Keratinocyte (primary cell): Measurements from ENCODE around the gene ETNK2.

Experiments
- CTCF ChIP-seq, 3 experiments: IDR thresholded peaks in 1 of 3; conservative IDR thresholded peaks in 1 of 3; optimal IDR thresholded peaks in 1 of 3; 2 replicates in 2 of 3; 3 replicates in 1 of 3; pipeline versions ENCODE3 to v1.5.1; 2011; ENCODE audit warnings: low read length in 3 of 3, mild to moderate bottlenecking in 3 of 3, moderate library complexity in 2 of 3, control low read depth in 1 of 3, inconsistent platforms in 1 of 3; ENCODE audit not compliant: insufficient read depth in 2 of 3; ENCODE audit errors: extremely low read depth in 1 of 3
- EZH2 ChIP-seq: IDR thresholded peaks from one replicate; pipeline ENCODE4 v1.6.1; 2012; ENCODE audit warnings: inconsistent platforms, mild to moderate bottlenecking, low read length, moderate library complexity

DNA sequence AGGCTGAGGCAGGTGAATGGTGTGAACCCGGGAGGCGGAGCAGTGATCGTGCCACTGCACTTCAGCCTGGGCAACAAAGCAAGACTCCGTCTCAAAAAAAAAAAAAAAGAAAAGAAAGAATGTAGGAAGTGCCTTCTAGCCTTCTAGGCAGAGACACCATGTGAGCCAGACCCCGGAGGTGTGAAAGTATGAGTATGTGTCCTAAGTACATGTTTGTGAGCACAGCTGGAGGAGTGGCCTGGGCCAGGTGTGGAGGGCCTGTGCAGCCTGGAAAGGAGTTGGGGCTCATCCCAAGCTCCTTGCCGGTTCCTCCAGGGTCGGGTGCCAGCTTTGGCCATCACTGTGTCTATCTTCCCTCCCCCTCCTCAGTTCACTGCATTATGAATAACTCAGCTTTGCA, 66.0 kb downstream of the ETNK2 start:
- no peak for TF ChIP-seq CTCF (optimal IDR thresholded peaks at IDR 0.05 in 1 of 3, IDR thresholded peaks at IDR 0.05 in 1 of 3, conservative IDR thresholded peaks at IDR 0.05 in 1 of 3; ENCODE audit: extremely low read depth in 1 of 3, insufficient read depth in 2 of 3, low read length in 3 of 3)
- TF ChIP-seq EZH2: no peak
